SK-N-SH (cell line): ENCODE data around the gene KRTAP4-4. TPM values are rescaled to one million over a fixed set of nuclear protein-coding genes. Genes with fewer than 3 reads are reported as not detected.

ENCODE experiments used
- CTCF ChIA-PET: fragments of 300-600, 350-600 bp; formaldehyde crosslinking; extraction: SDS; loops from one replicate; lab custom pipeline; 2021; lab: Yijun Ruan, JAX
- POLR2A ChIA-PET: fragments of 350-600 bp; sonication (Branson Sonifier 250); formaldehyde crosslinking; extraction: SDS; loops from one replicate; lab custom pipeline; 2020; ENCODE audit warnings: antibody characterized with exemption, inconsistent platforms; lab: Yijun Ruan, JAX
- DNase-seq: peaks from one replicate; pipeline ENCODE4 v3.0.0; 2012
- H2AFZ ChIP-seq: fragments of 200-600 bp; sonication (generic); 2 replicates; pipeline ENCODE4 v1.8.1; 2016; ENCODE audit warnings: antibody characterized with exemption, mild to moderate bottlenecking, low read depth
- H3F3A ChIP-seq: fragments of 200-600 bp; sonication (generic); replicated peaks from 2 replicates; pipeline ENCODE3; 2016; ENCODE audit warnings: antibody characterized with exemption, mild to moderate bottlenecking; ENCODE audit not compliant: insufficient read depth
- H3K27ac ChIP-seq, 2 experiments: fragments of 200-500 bp in 1 of 2; fragments of 200-600 bp in 1 of 2; sonication (Bioruptor generic) in 1 of 2; sonication (generic), shearing (Covaris generic) in 1 of 2; 2 replicates each; pipeline versions ENCODE4 v1.5.1 to v1.6.1; 2014 to 2016; ENCODE audit warnings: low read depth in 2 of 2, inconsistent platforms in 1 of 2, low read length in 1 of 2, mild to moderate bottlenecking in 1 of 2, mixed read lengths in 1 of 2
- H3K27me3 ChIP-seq: fragments of 200-600 bp; sonication (generic), shearing (Covaris generic); 2 replicates; pipeline ENCODE4 v1.6.1; 2016; ENCODE audit warnings: mixed run types; ENCODE audit not compliant: insufficient read depth
- H3K36me3 ChIP-seq, 2 experiments: fragments of 200-500 bp in 1 of 2; fragments of 200-600 bp in 1 of 2; sonication (Bioruptor generic) in 1 of 2; sonication (generic) in 1 of 2; replicated peaks in 1 of 2; 2 replicates each; pipeline versions ENCODE3 to v1.5.1; 2014 to 2016; ENCODE audit warnings: low read length in 1 of 2, mild to moderate bottlenecking in 1 of 2; ENCODE audit not compliant: insufficient read depth in 2 of 2, control insufficient read depth in 1 of 2
- H3K4me1 ChIP-seq, 2 experiments: fragments of 200-500 bp in 1 of 2; fragments of 200-600 bp in 1 of 2; sonication (Bioruptor generic) in 1 of 2; sonication (generic), shearing (Covaris generic) in 1 of 2; 2 replicates each; pipeline versions ENCODE4 v1.5.1 to v1.6.1; 2014 to 2016; ENCODE audit warnings: low read depth in 1 of 2, low read length in 1 of 2, mixed run types in 1 of 2; ENCODE audit not compliant: insufficient read depth in 2 of 2, control insufficient read depth in 1 of 2
- H3K4me2 ChIP-seq: fragments of 200-600 bp; sonication (generic), shearing (Covaris generic); 2 replicates; pipeline ENCODE4 v1.6.1; 2017; ENCODE audit warnings: mixed run types
- H3K4me3 ChIP-seq, 2 experiments: fragments of 200-500 bp in 1 of 2; fragments of 200-600 bp in 1 of 2; sonication (Bioruptor generic) in 1 of 2; sonication (generic), shearing (Covaris generic) in 1 of 2; 2 replicates each; pipeline versions ENCODE4 v1.5.1 to v1.8.1; 2014 to 2016; ENCODE audit warnings: low read depth in 2 of 2, inconsistent platforms in 1 of 2, low read length in 1 of 2, mild to moderate bottlenecking in 1 of 2, mixed read lengths in 1 of 2, moderate library complexity in 1 of 2
- H3K79me2 ChIP-seq: fragments of 200-600 bp; sonication (generic); 2 replicates; pipeline ENCODE4 v1.8.1; 2017; ENCODE audit warnings: mild to moderate bottlenecking; ENCODE audit not compliant: insufficient read depth
- H3K9ac ChIP-seq: fragments of 200-600 bp; sonication (generic); 2 replicates; pipeline ENCODE4 v1.6.1; 2017; ENCODE audit warnings: mixed run types
- H3K9me2 ChIP-seq: fragments of 200-600 bp; sonication (generic); 2 replicates; pipeline ENCODE4 v1.6.1; 2017; ENCODE audit warnings: mixed run types
- H3K9me3 ChIP-seq: fragments of 200-600 bp; sonication (generic); 2 replicates; pipeline ENCODE4 v1.6.1; 2017; ENCODE audit warnings: mixed run types, mild to moderate bottlenecking, moderate library complexity
- H4K20me1 ChIP-seq: fragments of 200-600 bp; sonication (generic); 2 replicates; pipeline ENCODE4 v1.6.1; 2017; ENCODE audit warnings: mild to moderate bottlenecking, mixed run types; ENCODE audit not compliant: insufficient read depth
- CHD2 ChIP-seq: fragments of 150-350 bp; IDR thresholded peaks from 2 replicates; pipeline ENCODE4 v1.6.1; 2018; ENCODE audit warnings: low read length; ENCODE audit not compliant: partially characterized antibody
- CTCF ChIP-seq: fragments of 200-600 bp; sonication (generic); IDR thresholded peaks from 2 replicates; pipeline ENCODE4 v1.6.1; 2017; ENCODE audit warnings: antibody characterized with exemption, mild to moderate bottlenecking, moderate library complexity
- ELF1 ChIP-seq: IDR thresholded peaks from 2 replicates; pipeline ENCODE4 v1.4.0; 2012
- EP300 ChIP-seq, 2 experiments: IDR thresholded peaks; 2 replicates each; pipeline versions ENCODE4 v1.4.0 to v1.6.1; 2012; ENCODE audit warnings: borderline replicate concordance in 1 of 2, low read depth in 1 of 2, low read length in 1 of 2
- FOSL2 ChIP-seq: IDR thresholded peaks from 2 replicates; pipeline ENCODE4 v1.4.0; 2012; ENCODE audit warnings: low read depth, mild to moderate bottlenecking, moderate library complexity, borderline replicate concordance
- FOXM1 ChIP-seq: IDR thresholded peaks from 2 replicates; pipeline ENCODE4 v1.4.0; 2012; ENCODE audit warnings: low read depth, mild to moderate bottlenecking
- GABPA ChIP-seq: IDR thresholded peaks from 2 replicates; pipeline ENCODE4 v1.4.0; 2012; ENCODE audit warnings: low read depth, mild to moderate bottlenecking
- JUND ChIP-seq: IDR thresholded peaks from 2 replicates; pipeline ENCODE4 v1.4.0; 2012
- MXI1 ChIP-seq: IDR thresholded peaks from 2 replicates; pipeline ENCODE4 v1.6.1; 2012; ENCODE audit warnings: mild to moderate bottlenecking, low read depth, low read length, improper control_type of control experiment
- NFIC ChIP-seq: IDR thresholded peaks from 2 replicates; pipeline ENCODE4 v1.4.0; 2012; ENCODE audit warnings: borderline replicate concordance
- REST ChIP-seq: IDR thresholded peaks from 2 replicates; pipeline ENCODE4 v1.6.1; 2012; ENCODE audit warnings: mild to moderate bottlenecking, low read depth, low read length, moderate library complexity
- RFX5 ChIP-seq: IDR thresholded peaks from 2 replicates; pipeline ENCODE4 v1.6.1; 2012; ENCODE audit warnings: mild to moderate bottlenecking, improper control_type of control experiment, low read length
- RXRA ChIP-seq: IDR thresholded peaks from 2 replicates; pipeline ENCODE4 v1.4.0; 2012; ENCODE audit warnings: low read depth, mild to moderate bottlenecking, borderline replicate concordance
- SMC3 ChIP-seq: IDR thresholded peaks from 2 replicates; pipeline ENCODE4 v1.6.1; 2012; ENCODE audit warnings: low read depth, low read length, improper control_type of control experiment
- TCF12 ChIP-seq: IDR thresholded peaks from 2 replicates; pipeline ENCODE4 v1.4.0; 2012
- USF2 ChIP-seq: fragments of 150-350 bp; IDR thresholded peaks from 2 replicates; pipeline ENCODE4 v1.6.1; 2017; ENCODE audit warnings: antibody characterized with exemption, low read length, low read depth, borderline replicate concordance
- WGBS: methylation state at CpG from one replicate; pipeline ENCODE4 v1.1.6; 2017; ENCODE audit warnings: low lambda C conversion rate; 5-methylcytosine and 5-hydroxymethylcytosine counted together
- polyA plus RNA-seq, 3 experiments: library from polyadenylated mRNA; depleted of rRNA; stranded (reverse); fragments of >200 nt; gene quantifications; 2 replicates each; pipeline ENCODE4 v1.2.3, GENCODE V29; 2012

Gene KRTAP4-4
- polyA plus RNA-seq, 1 of the 3 experiments (the other 2 are of a cell fraction) = not detected

- WGBS = 13% methylated on average over 4 of the region's 9 CpGs
- Histone ChIP-seq H3K4me3 (no peak within 1 kb of the TSS), H3K79me2 (no peaks in the 10 kb centered on the region), H3K9me3 (no peaks in the 10 kb centered on the region), H2AFZ (no peak within 1 kb of the TSS), H3K9ac (no peak within 1 kb of the TSS), H3F3A (no peaks in the 10 kb centered on the region), H4K20me1 (no peaks in the 10 kb centered on the region), H3K4me2 (no peak within 1 kb of the TSS), H3K27me3 (peaks cover 12% of the 10 kb centered on the region; the same call in 1 of the 2 replicates), H3K27ac (no peak within 1 kb of the TSS), H3K4me1 (no peaks in the 10 kb centered on the region), H3K36me3 (no peaks in the 10 kb centered on the region), H3K9me2 (no peaks in the 10 kb centered on the region)
- TF ChIP-seq JUND (no peak), REST (no peak), EP300 (IDR thresholded peaks at IDR 0.05; ENCODE audit: borderline replicate concordance in 1 of 2, low read depth in 1 of 2, low read length in 1 of 2) (no peak), USF2 (no peak), RFX5 (no peak), TCF12 (no peak), SMC3 (no peak), ELF1 (no peak), NFIC (no peak), FOXM1 (no peak), FOSL2 (no peak), MXI1 (no peak), CHD2 (no peak), CTCF (no peak), RXRA (no peak), GABPA (no peak)
- CTCF ChIA-PET = no interaction called here
- POLR2A ChIA-PET = no interaction called here
- DNase-seq = no peak
Observed at GRCh38 chr17:41184480-41184961, 24.0 kb upstream of the KRTAP4-4 start, which contains the start of gene KRTAP4-1. Gene KRTAP4-1 (minus strand): TSS chr17:41184911. CDS start chr17:41184854, 57 bp downstream.
